Smooth muscle cell of the coronary artery (primary cell): Measurements from ENCODE around the gene ATP8B1. TPM values are rescaled to one million over a fixed set of nuclear protein-coding genes. Genes with fewer than 3 reads are reported as not detected.

Source experiments
- total RNA-seq: library from RNA; depleted of rRNA; stranded (reverse); fragments of >200 nt; gene quantifications from 2 replicates; pipeline ENCODE4 v1.2.3, GENCODE V29; 2014; ENCODE audit warnings: low replicate concordance

ATP8B1 gene
- total RNA-seq, result 39.1 and 48.6 TPM in 2 replicates

DNA sequence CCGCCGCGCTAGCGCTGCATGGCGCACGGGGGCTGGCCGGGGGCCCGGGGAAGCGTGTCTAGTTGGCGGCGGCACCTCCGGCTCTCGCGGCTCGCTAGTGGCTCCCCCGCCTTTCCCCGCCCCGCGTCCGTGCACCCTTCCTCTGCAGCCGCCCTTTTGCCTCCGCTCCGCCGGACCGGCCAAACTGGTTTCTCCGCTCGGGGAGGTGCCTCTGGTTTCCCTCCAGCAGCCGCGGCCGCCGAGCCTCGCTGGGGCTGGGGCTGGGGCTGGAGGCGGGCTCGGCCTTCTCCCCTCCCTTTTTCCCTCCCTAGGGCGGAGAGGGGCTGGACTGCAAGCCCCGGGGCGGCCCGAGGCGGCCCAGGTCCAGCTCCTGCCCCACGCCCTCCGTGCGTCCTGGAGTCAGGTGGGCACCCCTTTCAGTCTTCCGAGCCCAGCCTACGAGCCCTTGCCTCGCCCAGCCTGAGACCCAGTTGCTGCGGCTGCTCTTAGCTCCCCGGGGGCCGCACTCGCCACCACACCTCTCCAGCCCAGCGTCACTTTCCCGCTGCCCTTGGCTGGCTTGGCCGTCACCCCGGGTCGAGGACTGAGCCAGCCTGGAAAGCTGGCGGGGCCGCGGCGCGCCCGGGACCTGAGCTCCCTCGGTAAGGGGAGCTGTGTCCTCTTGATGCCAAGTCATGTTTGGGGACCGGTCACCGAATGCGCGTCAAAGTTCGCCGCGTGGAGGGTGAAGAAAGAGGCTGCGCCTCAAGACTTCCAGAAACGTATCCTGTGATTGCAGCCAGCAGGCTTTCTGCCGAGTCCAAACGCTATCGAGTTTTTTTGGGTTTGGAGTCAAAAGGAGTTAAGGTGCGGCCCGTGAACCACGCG is at the start of gene ATP8B1:
Gene ATP8B1, minus strand, starts transcription at position 213 of the 867 bp plus-strand sequence. CDS start 71,508 bp downstream, outside the sequence.

Other genes starting within 250 kb of the ATP8B1 start
- 17.2 and 41.0 TPM in 2 replicates for gene FECH, start 216.6 kb downstream of the ATP8B1 start, total RNA-seq
- 172 and 325 TPM in 2 replicates for gene NARS1, start 181.5 kb downstream of the ATP8B1 start, total RNA-seq
- gene NEDD4L, start 240.9 kb upstream of the ATP8B1 start, total RNA-seq, result 2.5 and 3.1 TPM in 2 replicates